Bronchial epithelial cell (primary cell): ENCODE data around the gene NBEA. TPM values are rescaled to one million over a fixed set of nuclear protein-coding genes. Genes with fewer than 3 reads are reported as not detected.
A peak's percentile ranks its signal among the peaks of the same experiment; 100 is the strongest.

Experiments used
- DNase-seq: peaks from one replicate; pipeline ENCODE4 v3.0.0-alpha.2; 2010; ENCODE audit warnings: low read depth
- FAIRE-seq: peaks from 2 replicates; lab custom pipeline; 2011; peaks lifted over from hg19 to GRCh38; lab: Jason Lieb, UNC
- H3K27me3 ChIP-seq: 2 replicates; pipeline ENCODE4 v1.5.1; 2011; ENCODE audit warnings: low read length; ENCODE audit not compliant: control insufficient read depth, insufficient read depth
- H3K36me3 ChIP-seq: 2 replicates; pipeline ENCODE4 v1.5.1; 2011; ENCODE audit warnings: low read length; ENCODE audit not compliant: control insufficient read depth, insufficient read depth
- H3K4me3 ChIP-seq: 2 replicates; pipeline ENCODE4 v1.5.1; 2011; ENCODE audit warnings: mild to moderate bottlenecking, low read depth, low read length, control low read depth
- CTCF ChIP-seq: IDR thresholded peaks from 2 replicates; pipeline ENCODE4 v1.5.1; 2011; ENCODE audit warnings: mild to moderate bottlenecking, moderate library complexity, low read length, control low read depth, inconsistent platforms; ENCODE audit not compliant: insufficient read depth, severe bottlenecking
- total RNA-seq: library from RNA; depleted of rRNA; stranded (reverse); fragments of >200 nt; gene quantifications from 2 replicates; pipeline ENCODE4 v1.2.1, GENCODE V29; 2014

Gene NBEA
- total RNA-seq, 1 donor from 2014 or later, result 0.53 TPM

- no peak overlapping the region for H3K4me3 ChIP-seq
- TF ChIP-seq CTCF, result no peak
- FAIRE-seq, result no peak
- H3K36me3 ChIP-seq, result no peaks in the 10 kb centered on the region
- H3K27me3 ChIP-seq, result no peaks in the 10 kb centered on the region
- DNase-seq, result no peak
Observed at GRCh38 chr13:35501661-35502235, 559.7 kb downstream of the NBEA start.

GRCh38 chr13:35502456-35502855 lies 560.4 kb downstream of the NBEA start:
- Histone ChIP-seq H3K27me3 (no peaks in the 10 kb centered on the region), H3K4me3 (no peak overlapping the region), H3K36me3 (no peaks in the 10 kb centered on the region)
- FAIRE-seq (no peak), DNase-seq (no peak)
- no peak for TF ChIP-seq CTCF

- Histone ChIP-seq H3K36me3 (no peaks in the 10 kb centered on the region), H3K4me3 (no peak overlapping the region), H3K27me3 (no peaks in the 10 kb centered on the region)
- FAIRE-seq, result peak; percentile 64
- peak; percentile 90 for DNase-seq
- no peak for TF ChIP-seq CTCF
Observed at GRCh38 chr13:35512271-35512920, 570.3 kb downstream of the NBEA start.

GRCh38 chr13:35514061-35514477 lies 572.0 kb downstream of the NBEA start:
- no peak for TF ChIP-seq CTCF
- no peak for DNase-seq
- no peak overlapping the region for H3K4me3 ChIP-seq
- no peaks in the 10 kb centered on the region for H3K27me3 ChIP-seq
- H3K36me3 ChIP-seq, result no peaks in the 10 kb centered on the region
- FAIRE-seq, result no peak

- TF ChIP-seq CTCF, result no peak
- Histone ChIP-seq H3K27me3 (no peaks in the 10 kb centered on the region), H3K4me3 (no peak overlapping the region), H3K36me3 (no peaks in the 10 kb centered on the region)
- no peak for DNase-seq
- no peak for FAIRE-seq
Observed at GRCh38 chr13:35514801-35515502, 572.9 kb downstream of the NBEA start.
